D721Med (cell line): ENCODE results near the gene AFDN.

Experiments used
- DNase-seq: peaks from one replicate; pipeline ENCODE4 v3.0.0; 2011; ENCODE audit warnings: low spot score; ENCODE audit not compliant: insufficient read length
- FAIRE-seq: peaks from 2 replicates; lab custom pipeline; 2011; peaks lifted over from hg19 to GRCh38; lab: Jason Lieb, UNC
- TF ChIP-seq, protein P1 (sequence below): IDR thresholded peaks from 2 replicates; pipeline ENCODE4 v1.5.1; 2012; ENCODE audit warnings: mild to moderate bottlenecking, control low read depth; ENCODE audit not compliant: insufficient read depth; ENCODE audit errors: missing control alignments

Gene AFDN

DNA sequence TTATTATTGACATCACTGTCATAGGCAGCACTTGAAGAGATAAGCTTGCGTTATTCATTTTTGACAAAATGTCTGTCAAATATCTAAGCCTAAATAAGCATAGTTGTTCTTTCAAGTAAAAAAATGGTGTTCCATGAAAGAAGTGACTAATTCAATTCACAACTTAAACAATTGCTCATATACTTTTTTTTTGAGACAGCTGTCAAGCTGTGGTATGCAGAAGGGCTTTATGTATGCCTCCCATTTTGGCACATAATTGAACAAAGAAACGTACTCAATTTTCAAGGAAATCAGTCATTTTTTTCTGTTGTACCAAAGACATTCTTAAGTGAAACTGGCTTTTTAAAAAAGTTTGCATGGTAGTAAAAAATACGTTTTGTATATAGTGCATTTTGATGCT, 8.5 kb downstream of the AFDN start:
- TF ChIP-seq, protein P1, sequence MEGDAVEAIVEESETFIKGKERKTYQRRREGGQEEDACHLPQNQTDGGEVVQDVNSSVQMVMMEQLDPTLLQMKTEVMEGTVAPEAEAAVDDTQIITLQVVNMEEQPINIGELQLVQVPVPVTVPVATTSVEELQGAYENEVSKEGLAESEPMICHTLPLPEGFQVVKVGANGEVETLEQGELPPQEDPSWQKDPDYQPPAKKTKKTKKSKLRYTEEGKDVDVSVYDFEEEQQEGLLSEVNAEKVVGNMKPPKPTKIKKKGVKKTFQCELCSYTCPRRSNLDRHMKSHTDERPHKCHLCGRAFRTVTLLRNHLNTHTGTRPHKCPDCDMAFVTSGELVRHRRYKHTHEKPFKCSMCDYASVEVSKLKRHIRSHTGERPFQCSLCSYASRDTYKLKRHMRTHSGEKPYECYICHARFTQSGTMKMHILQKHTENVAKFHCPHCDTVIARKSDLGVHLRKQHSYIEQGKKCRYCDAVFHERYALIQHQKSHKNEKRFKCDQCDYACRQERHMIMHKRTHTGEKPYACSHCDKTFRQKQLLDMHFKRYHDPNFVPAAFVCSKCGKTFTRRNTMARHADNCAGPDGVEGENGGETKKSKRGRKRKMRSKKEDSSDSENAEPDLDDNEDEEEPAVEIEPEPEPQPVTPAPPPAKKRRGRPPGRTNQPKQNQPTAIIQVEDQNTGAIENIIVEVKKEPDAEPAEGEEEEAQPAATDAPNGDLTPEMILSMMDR: no peak
- no peak for DNase-seq
- FAIRE-seq: no peak

DNA sequence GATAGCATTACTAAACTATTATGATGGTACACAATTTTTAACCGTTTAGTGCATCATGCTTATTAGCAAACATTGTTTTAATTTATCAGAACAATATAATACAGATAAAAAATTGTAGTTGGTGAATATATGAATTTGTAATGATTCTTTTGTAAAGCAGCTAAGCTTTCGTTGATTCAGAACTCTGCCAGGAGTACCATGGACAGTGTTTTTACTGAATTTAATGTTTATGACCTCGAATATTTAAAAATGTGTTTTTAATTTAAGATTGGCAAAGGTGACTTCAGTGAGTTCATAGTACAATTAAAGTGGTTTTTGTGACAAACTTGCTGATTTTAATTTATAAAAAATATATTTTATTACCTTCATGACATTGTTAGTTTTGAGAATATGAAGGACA, 10.0 kb downstream of the AFDN start:
- TF ChIP-seq, protein P1: no peak
- no peak for DNase-seq
- no peak for FAIRE-seq

DNA sequence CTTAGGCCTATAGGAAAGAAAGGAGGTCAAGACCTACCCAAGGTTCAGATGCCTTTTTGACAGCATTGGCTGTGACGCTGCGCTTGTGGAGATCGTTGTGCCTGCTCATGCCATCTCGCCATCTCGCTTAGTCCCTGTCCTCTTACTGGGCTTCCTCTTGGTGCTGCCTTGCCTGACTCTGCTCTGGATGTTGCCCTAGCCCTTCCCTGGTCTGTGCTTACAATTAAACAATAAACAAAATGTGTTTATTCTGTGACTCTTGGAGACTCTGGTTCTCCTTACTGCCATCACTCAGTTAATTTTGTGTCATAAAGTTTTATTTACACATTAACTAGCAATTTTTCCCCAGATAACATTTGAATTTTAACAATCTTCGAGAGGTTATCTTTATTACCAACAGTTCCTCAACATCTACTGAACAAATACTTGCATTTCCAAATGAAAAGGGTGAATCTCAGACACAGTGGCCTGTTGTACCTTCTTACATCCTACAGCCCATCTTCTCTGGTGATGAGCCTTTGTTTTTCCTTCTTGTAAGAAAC, 11.6 kb downstream of the AFDN start:
- no peak for DNase-seq
- no peak for FAIRE-seq
- TF ChIP-seq, protein P1: no peak

DNA sequence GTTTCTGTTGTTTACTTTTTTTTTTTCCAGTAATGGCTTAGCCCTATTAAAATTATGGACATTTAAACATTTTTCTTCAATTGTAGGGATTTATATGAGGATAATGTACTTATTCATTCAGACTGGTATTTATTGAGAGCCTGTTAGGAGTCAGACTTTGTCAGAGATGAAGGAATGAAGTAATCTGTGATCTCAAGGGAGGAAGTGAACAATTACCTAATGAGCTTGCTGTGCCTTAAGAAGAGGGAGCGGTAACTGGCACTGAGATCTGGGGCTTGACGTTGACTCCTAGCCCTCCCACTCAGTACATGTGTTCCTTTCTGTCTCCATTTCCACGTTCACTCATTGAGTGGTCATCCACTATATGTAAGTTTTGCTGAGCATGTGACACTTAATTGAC, 12.6 kb downstream of the AFDN start:
- TF ChIP-seq, protein P1: no peak
- DNase-seq: no peak
- FAIRE-seq: no peak

DNA sequence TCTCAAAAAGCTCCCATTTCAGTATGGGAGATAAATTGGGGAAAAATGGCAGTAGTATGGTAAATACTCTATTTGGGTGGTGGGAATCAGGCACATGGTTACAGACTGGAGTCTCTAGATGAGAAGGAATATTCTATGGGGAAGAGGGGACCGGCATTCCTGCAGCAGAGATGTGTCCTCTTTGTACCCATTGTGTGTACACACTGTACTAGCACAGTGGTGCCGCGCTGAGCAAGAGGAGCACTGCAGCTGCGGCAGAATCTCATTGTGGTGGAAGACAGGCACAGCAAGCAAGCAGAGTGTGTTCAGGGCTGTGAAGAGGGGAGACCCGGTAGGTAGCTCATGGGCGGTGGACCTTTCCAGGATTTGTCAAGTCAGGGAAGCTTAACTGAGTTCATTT, 13.0 kb downstream of the AFDN start:
- TF ChIP-seq, protein P1: no peak
- no peak for FAIRE-seq

DNA sequence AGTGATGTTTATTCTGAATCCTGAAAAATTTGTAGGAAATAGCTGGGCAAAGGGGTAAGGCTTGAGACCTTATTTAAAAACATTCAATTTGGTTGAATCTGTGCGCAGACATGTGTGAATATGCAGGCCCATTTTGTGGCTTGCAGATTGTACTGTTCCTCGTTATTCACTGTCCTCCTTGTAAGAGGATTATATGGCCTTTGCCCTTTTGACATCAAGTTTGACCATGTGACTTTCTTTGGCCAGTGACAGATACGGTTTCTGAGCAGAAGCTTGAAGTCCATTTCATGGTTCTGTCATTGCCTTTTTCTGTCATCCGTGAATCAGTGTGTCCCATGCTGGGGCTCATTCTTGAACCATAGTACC, 13.4 kb downstream of the AFDN start:
- DNase-seq (no peak), FAIRE-seq (no peak)
- TF ChIP-seq, protein P1: no peak

More for the DNA sequence above, 13.0 kb downstream of the AFDN start:
- DNase-seq: no peak

DNA sequence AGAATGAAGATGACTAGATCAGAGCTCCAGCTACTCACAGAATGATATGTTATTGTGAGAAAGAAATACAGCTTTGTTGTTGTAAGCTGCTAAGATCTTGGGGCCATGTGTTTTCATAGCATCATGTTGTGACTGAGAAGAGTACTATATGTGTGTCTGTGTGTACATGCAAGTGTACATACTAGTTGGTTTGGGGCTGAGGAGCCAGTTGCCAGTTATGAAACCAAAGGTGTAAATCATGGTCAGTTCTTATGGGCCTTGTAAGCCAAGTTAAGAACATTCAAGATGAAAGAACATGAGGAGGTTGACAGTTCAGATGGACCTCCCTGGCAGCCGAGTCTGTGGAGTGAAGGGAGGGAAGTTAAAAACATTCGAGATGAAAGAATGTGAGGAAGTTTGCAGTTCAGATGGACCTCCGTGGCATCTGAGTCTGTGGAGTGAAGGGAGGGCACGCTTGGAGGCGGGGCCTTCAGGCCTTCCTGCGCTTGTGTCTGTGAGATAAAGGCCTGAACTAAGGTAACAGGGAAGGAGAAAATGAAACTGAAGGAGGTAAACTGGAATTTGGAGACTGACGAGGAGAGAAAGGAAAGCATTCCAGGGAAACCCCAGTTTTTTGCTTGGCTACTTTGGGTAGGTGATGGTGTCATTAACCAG, 13.9 kb downstream of the AFDN start:
- FAIRE-seq (no peak), DNase-seq (no peak)
- TF ChIP-seq, protein P1: no peak
